Measurements from ENCODE around the gene MYO5C. TPM values are rescaled to one million over a fixed set of nuclear protein-coding genes. Genes with fewer than 3 reads are reported as not detected.

Gene MYO5C
- total and polyA plus RNA-seq, 2 of the 13 experiments (the other 11 are each of a cell fraction or from before 2014, with no cell fraction given), result 15.7 to 23.7 TPM

DNA sequence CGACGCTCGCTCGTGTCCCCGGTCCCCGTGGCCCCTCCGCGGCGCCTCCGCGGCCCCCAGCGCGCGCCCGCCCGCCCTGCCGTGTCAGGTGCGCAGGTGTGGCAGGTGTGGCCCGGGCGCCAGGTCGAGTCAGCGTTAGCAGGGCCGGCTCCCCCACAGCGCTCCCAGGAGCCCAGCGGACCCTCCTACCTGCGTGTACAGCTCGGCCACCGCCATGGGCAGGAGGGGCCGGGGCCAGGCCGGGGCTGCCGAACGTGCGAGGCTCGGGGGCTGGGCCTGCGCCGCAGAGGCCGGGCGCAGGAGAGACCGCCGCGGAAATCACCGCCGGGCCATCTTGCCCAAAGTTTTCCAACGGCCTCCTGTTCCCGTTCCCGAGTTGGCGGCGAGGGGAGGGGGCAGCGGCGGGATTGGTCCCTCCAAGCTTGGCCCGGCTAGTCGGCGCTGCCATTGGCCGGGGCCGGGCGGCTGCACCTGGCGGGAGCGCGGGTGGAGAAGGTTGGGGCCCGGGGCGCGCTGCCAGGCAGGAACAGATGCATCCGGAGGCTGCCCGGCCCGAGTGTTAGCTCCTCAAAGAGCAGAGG, at the start of gene MYO5C (continued):
- TF ChIP-seq JUNB (CRISPR knock-in tag; IDR thresholded peaks at IDR 0.05; ENCODE audit: borderline replicate concordance) (0 out of 2 replicates have a peak, but pooled peaks have one; percentile 28), DNMT1 (CRISPR knock-in tag; IDR thresholded peaks at IDR 0.05) (no peak), ZNF501 (CRISPR knock-in tag; IDR thresholded peaks at IDR 0.05) (peak; percentile 73), HNRNPUL1 (IDR thresholded peaks at IDR 0.05; ENCODE audit: low read depth, low read length) (no peak), ZNF790 (CRISPR knock-in tag; IDR thresholded peaks at IDR 0.05; ENCODE audit: borderline replicate concordance) (no peak), EHMT2 (IDR thresholded peaks at IDR 0.05; ENCODE audit: borderline replicate concordance, low read depth, low read length) (no peak), KAT2B (IDR thresholded peaks at IDR 0.05; ENCODE audit: borderline replicate concordance, low read depth, low read length) (no peak), JUN (CRISPR knock-in tag; IDR thresholded peaks at IDR 0.05) (no peak), ZBTB8A (CRISPR knock-in tag; IDR thresholded peaks at IDR 0.05; ENCODE audit: borderline replicate concordance, low read depth) (no peak), TBP (CRISPR knock-in tag; IDR thresholded peaks at IDR 0.05) (no peak), ZMYM4 (CRISPR knock-in tag; IDR thresholded peaks at IDR 0.05) (peak; percentile 90), ELF4 (CRISPR knock-in tag; IDR thresholded peaks at IDR 0.05; ENCODE audit: borderline replicate concordance) (no peak), ZNF879 (CRISPR knock-in tag; IDR thresholded peaks at IDR 0.05) (no peak), SRSF4 (IDR thresholded peaks at IDR 0.05; ENCODE audit: low read depth, low read length, poor library complexity, severe bottlenecking) (no peak), ZFP36L1 (CRISPR knock-in tag; IDR thresholded peaks at IDR 0.05) (peak; percentile 71; the same call in 1 of the 2 replicates), AHR (CRISPR knock-in tag; IDR thresholded peaks at IDR 0.05) (no peak), MED13 (CRISPR knock-in tag; IDR thresholded peaks at IDR 0.05) (peak; percentile 69; the same call in 1 of the 2 replicates), JARID2 (CRISPR knock-in tag; IDR thresholded peaks at IDR 0.05; ENCODE audit: insufficient replicate concordance) (no peak)
- TF ChIP-seq, protein P1, sequence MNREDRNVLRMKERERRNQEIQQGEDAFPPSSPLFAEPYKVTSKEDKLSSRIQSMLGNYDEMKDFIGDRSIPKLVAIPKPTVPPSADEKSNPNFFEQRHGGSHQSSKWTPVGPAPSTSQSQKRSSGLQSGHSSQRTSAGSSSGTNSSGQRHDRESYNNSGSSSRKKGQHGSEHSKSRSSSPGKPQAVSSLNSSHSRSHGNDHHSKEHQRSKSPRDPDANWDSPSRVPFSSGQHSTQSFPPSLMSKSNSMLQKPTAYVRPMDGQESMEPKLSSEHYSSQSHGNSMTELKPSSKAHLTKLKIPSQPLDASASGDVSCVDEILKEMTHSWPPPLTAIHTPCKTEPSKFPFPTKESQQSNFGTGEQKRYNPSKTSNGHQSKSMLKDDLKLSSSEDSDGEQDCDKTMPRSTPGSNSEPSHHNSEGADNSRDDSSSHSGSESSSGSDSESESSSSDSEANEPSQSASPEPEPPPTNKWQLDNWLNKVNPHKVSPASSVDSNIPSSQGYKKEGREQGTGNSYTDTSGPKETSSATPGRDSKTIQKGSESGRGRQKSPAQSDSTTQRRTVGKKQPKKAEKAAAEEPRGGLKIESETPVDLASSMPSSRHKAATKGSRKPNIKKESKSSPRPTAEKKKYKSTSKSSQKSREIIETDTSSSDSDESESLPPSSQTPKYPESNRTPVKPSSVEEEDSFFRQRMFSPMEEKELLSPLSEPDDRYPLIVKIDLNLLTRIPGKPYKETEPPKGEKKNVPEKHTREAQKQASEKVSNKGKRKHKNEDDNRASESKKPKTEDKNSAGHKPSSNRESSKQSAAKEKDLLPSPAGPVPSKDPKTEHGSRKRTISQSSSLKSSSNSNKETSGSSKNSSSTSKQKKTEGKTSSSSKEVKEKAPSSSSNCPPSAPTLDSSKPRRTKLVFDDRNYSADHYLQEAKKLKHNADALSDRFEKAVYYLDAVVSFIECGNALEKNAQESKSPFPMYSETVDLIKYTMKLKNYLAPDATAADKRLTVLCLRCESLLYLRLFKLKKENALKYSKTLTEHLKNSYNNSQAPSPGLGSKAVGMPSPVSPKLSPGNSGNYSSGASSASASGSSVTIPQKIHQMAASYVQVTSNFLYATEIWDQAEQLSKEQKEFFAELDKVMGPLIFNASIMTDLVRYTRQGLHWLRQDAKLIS (CRISPR knock-in tag; IDR thresholded peaks at IDR 0.05), result no peak
- TF ChIP-seq, protein P2, sequence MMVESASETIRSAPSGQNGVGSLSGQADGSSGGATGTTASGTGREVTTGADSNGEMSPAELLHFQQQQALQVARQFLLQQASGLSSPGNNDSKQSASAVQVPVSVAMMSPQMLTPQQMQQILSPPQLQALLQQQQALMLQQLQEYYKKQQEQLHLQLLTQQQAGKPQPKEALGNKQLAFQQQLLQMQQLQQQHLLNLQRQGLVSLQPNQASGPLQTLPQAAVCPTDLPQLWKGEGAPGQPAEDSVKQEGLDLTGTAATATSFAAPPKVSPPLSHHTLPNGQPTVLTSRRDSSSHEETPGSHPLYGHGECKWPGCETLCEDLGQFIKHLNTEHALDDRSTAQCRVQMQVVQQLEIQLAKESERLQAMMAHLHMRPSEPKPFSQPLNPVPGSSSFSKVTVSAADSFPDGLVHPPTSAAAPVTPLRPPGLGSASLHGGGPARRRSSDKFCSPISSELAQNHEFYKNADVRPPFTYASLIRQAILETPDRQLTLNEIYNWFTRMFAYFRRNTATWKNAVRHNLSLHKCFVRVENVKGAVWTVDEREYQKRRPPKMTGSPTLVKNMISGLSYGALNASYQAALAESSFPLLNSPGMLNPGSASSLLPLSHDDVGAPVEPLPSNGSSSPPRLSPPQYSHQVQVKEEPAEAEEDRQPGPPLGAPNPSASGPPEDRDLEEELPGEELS (CRISPR knock-in tag; IDR thresholded peaks at IDR 0.05), result no peak
- TF ChIP-seq, protein P3, sequence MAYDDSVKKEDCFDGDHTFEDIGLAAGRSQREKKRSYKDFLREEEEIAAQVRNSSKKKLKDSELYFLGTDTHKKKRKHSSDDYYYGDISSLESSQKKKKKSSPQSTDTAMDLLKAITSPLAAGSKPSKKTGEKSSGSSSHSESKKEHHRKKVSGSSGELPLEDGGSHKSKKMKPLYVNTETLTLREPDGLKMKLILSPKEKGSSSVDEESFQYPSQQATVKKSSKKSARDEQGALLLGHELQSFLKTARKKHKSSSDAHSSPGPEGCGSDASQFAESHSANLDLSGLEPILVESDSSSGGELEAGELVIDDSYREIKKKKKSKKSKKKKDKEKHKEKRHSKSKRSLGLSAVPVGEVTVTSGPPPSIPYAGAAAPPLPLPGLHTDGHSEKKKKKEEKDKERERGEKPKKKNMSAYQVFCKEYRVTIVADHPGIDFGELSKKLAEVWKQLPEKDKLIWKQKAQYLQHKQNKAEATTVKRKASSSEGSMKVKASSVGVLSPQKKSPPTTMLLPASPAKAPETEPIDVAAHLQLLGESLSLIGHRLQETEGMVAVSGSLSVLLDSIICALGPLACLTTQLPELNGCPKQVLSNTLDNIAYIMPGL (CRISPR knock-in tag; IDR thresholded peaks at IDR 0.05; ENCODE audit: borderline replicate concordance in 1 of 2, low read depth in 1 of 2), result peak in 1 of 2 experiments; percentile 51; a peak in 1 of 4 replicates
- TF ChIP-seq, protein P4, sequence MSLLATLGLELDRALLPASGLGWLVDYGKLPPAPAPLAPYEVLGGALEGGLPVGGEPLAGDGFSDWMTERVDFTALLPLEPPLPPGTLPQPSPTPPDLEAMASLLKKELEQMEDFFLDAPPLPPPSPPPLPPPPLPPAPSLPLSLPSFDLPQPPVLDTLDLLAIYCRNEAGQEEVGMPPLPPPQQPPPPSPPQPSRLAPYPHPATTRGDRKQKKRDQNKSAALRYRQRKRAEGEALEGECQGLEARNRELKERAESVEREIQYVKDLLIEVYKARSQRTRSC (CRISPR knock-in tag; IDR thresholded peaks at IDR 0.05; ENCODE audit: low read depth), result no peak
